GM19455 (cell line): ENCODE results near the gene MS4A12.
"Not testable (repeated sequence)": the region's sequence is repeated elsewhere in the genome, so short reads cannot be mapped to it uniquely, and the experiment has no call there.

Experiments used
- ATAC-seq: cut with Tn5 transposase; IDR thresholded peaks from one replicate; pipeline ENCODE4 v1.9.1; 2021; ENCODE audit not compliant: unreplicated experiment

Gene MS4A12

GRCh38 chr11:60492488-60493009 lies at the start of gene MS4A12:
MS4A12 (plus strand) TSS chr11:60492778; CDS start chr11:60497319, 4,541 bp downstream.
- no peak for ATAC-seq

DNA sequence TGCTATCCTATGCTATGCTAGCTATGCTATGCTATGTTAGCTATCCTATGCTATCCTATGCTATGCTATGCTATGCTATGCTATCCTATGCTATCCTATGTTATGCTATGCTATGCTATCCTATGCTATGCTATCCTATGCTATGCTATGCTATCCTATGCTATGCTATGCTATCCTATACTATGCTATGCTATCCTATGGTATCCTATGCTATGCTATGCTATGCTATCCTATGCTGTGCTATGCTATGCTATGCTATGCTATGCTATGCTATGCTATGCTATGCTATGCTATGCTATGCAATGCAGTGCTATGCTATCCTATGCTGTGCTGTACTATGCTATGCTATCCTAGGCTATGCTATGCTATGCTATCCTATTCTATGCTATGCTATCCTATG lies 45.5 kb upstream of the MS4A12 start:
- ATAC-seq, result no peak

GRCh38 chr11:60447846-60448245 lies 44.7 kb upstream of the MS4A12 start:
- no peak for ATAC-seq

DNA sequence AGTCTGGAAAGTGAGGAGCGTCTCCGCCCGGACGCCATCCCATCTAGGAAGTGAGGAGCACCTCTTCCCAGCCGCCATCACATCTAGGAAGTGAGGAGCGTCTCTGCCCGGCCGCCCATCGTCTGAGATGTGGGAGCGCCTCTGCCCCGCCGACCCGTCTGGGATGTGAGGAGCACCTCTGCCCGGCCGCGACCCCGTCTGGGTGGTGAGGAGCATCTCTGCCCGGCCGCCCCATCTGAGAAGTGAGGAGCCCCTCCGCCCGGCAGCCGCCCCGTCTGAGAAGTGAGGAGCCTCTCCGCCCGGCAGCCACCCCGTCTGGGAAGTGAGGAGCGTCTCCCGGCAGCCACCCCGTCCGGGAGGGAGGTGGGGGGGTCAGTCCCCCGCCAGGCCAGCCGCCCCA lies 41.4 kb upstream of the MS4A12 start:
- not testable (repeated sequence) for ATAC-seq

DNA sequence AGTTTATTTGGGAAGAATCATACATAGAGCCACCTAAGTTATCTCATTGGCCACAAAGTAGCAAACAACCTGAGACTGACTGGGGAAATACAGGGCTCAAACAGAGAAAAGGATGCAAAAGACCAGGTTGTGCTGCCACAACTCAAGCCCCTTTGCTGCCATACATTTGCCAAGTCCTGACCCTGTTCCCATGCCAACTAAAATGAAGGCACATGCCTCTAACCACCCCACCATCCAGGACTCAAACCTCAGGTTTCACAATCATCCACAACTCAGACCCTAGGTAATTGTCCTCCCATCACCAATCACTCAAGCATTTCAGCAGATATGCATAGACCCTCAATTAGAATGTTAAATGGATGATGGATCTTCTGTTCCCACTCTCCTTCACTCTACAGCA lies 38.4 kb upstream of the MS4A12 start:
- no peak for ATAC-seq

DNA sequence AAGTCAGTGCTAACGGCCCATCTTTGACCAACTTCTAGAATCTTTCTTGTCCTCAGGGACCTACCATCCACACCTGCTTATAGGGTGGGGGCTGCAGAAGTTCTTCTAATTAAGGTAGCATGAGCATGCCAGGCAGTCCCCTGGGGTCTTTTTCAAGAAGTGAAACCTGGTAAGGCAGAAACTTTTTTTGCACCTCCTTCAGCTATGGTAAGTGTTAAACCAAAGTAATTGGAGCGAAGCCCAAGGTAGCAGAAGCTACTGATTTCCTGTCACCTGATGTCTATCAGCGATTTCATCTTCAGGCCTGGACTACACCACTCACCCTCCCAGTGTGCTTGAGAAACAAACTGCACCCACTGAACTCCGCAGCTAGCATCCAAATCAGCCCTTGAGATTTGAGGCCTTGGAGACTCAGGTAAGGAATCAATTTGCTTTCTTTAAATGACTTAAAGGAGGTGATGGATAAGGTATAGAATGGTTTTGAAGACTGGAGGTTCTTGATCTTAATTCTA lies 37.0 kb upstream of the MS4A12 start, which contains the start of gene MS4A1:
Gene MS4A1, plus strand, starts transcription at position 317 of the 512 bp plus-strand sequence. CDS start 6,528 bp downstream, outside the sequence.
- peak; percentile 66 for ATAC-seq

- ATAC-seq, result no peak
Observed at GRCh38 chr11:60457576-60457975, 35.0 kb upstream of the MS4A12 start.

- peak; percentile 36 for ATAC-seq
Observed at GRCh38 chr11:60459345-60459744, 33.2 kb upstream of the MS4A12 start.

GRCh38 chr11:60468829-60469228 lies 23.7 kb upstream of the MS4A12 start:
- ATAC-seq, result no peak

DNA sequence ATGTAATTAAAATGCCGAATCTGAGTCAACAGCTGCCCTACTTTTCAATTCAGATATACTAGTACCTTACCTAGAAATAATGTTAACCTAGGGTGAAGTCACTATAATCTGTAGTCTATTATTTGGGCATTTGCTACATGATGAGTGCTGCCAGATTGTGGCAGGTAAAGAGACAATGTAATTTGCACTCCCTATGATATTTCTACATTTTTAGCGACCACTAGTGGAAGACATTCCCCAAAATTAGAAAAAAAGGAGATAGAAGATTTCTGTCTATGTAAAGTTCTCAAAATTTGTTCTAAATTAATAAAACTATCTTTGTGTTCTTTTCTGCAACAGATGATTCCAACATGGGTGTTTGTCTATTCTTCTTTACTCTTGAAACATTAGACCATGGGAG lies 22.9 kb upstream of the MS4A12 start:
- ATAC-seq, result no peak

GRCh38 chr11:60477035-60477445 lies 15.5 kb upstream of the MS4A12 start:
- ATAC-seq, result no peak

- no peak for ATAC-seq
Observed at GRCh38 chr11:60482361-60482760, 10.2 kb upstream of the MS4A12 start.

- ATAC-seq, result peak; percentile 86
Observed at GRCh38 chr11:60485987-60486386, 6.6 kb upstream of the MS4A12 start.

GRCh38 chr11:60493454-60493853 lies 876 bp downstream of the MS4A12 start:
- no peak for ATAC-seq

- ATAC-seq, result no peak
Observed at GRCh38 chr11:60498399-60498798, 5.8 kb downstream of the MS4A12 start.

DNA sequence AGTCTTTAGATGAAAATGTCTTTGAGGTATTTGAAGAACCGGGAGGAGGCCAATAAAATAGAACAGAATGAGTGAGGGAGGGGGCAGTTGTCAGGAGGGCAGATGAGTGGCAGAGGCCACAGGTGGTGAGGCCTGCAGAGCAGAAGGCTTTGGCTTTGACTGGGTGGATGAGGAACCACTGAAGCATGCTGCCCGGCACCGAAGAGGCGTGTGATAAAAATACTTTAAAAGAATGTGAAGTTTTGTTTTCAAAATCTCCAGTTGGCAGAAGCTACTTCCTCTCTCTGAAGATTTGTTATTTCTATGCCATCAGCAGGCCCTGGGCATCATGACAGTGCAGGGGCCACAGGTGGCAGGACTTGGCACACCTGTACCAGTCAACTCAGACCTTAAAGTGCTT lies 6.3 kb downstream of the MS4A12 start:
- ATAC-seq, result no peak

DNA sequence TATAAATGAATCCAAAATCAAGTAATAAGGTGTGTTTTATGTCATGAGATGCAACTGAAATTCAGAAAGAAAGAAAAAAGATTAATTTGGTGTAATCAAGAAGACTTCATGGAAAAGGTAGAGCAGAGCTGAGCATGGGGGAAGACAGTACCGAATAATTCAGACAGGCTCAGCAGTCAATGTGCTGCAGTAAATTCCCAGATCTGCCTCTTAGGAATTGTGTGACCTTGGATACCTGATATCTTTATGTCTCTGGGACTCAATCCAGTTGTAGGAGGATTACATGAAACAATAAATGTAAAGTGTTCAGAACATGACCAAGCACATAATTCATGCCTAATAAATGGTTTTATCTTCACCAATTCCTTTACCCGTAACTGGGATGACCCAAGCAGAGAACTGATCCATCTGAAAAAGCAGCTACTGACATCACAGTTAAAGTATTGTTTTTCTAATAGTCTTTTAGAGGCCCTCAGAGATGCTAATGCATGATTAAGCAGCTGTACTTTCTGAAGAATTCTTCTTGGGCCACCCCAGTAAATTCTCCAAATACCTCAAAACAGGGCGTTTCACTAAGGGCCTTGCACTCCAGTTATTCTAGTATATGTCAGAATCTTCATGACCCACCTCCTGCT lies 7.8 kb downstream of the MS4A12 start:
- no peak for ATAC-seq

DNA sequence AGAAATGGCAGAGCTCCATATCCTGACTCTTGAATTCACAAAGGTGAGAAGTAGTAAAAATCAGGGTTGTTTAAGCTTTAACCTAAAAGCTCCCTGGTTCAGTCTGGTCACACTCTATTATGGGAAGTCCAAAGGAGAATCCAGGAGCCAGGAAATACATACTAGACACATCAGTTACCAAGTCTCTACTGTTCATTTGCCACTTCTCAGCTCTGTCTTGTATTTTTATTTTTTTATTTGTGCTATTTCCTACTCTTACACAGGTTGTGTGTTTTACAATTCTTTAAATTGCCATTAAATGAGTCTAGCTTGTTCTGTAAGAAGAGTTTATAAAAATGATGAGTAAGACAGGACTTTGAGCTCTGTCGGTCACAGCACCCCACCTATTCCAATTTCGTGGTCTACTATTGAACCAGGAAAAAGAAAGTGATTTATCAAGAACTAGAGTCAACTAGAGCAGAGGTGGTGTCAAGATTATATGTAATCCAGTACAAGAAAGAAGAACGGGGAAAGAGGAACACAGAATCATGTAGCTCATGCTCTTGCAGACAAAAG lies 9.7 kb downstream of the MS4A12 start:
- no peak for ATAC-seq

DNA sequence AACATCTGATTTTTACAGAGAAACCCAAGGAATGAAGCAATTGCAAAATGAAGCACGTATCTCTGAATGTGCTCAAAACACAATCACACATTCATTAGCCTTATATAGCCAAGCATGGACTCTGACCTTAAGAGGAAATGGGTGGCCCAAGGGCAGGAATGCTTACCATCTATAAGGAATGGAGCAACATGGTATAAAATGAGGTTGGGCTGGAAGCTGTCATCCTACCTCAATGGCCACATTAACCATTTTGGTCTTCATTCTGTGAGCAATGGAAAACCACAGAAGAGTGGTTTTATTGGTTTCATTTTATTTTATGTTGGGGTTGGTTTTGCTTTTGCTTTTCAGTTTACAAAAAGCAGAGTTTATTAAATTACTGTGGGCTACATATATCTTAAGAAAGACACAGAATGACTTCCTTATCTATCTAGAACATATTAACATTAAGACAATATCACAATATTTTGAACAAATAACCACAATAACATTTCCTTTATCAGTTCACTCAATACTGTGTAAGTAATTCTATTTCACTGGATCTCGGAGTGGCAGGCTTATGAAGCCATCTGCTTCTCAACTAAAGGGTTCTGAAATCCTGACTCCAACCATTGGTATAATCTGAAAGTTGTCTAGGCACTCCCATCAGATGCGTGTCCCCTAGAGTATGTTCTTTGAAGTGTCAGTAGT lies 11.8 kb downstream of the MS4A12 start:
- ATAC-seq, result no peak

DNA sequence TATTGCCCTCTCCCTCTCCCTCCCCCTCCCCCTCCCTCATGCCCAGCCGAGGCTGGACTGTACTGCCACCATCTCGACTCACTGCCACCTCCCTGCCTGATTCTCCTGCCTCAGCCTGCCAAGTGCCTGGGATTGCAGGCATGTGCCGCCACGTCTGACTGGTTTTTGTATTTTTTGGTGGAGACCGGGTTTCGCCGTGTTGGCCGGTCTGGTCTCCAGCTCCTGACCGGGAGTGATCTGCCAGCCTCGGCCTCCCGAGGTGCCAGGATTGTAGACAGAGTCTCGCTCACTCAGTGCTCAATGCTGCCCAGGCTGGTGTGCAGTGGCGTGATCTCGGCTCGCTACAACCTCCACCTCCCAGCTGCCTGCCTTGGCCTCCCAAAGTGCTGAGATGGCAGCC lies 17.0 kb downstream of the MS4A12 start:
- ATAC-seq, result not testable (repeated sequence)

GRCh38 chr11:60510209-60510608 lies 17.6 kb downstream of the MS4A12 start:
- not testable (repeated sequence) for ATAC-seq

GRCh38 chr11:60511393-60511792 lies 18.8 kb downstream of the MS4A12 start:
- ATAC-seq, result no peak
